ENCODE measurements around the gene FUT9.

The FUT9 gene

GRCh38 chr6:96015518-96016333 is at the start of gene FUT9:
Gene FUT9, plus strand, starts transcription at chr6:96015974. Its CDS starts 187,182 bp downstream, at chr6:96203156.
- no peak for DNase-seq (ENCODE audit: low read depth)

- DNase-seq (ENCODE audit: low read depth): no peak
Observed at GRCh38 chr6:95967594-95967993, 48.2 kb upstream of the FUT9 start.

GRCh38 chr6:95973976-95974375 is 41.8 kb upstream of the FUT9 start:
- no peak for DNase-seq (ENCODE audit: low read depth)

DNA sequence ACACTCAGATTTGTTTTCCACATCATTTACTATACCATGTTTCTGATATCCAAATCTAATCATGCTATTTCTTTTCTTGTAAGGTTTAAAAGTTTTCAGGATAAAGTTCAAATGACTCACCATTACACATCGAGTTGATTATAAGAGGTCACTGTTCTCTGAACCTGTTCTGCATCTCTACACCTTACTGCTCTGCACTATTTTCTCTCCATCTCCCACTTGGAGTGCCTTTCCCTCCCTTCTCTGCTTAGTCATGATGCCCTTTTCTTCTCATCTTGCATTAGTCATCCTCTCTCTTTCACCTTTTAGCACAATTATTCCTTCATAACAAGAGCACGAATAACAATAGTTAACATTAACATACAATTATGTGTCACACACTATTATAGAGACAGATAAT is 37.5 kb upstream of the FUT9 start:
- no peak for DNase-seq (ENCODE audit: low read depth)

DNA sequence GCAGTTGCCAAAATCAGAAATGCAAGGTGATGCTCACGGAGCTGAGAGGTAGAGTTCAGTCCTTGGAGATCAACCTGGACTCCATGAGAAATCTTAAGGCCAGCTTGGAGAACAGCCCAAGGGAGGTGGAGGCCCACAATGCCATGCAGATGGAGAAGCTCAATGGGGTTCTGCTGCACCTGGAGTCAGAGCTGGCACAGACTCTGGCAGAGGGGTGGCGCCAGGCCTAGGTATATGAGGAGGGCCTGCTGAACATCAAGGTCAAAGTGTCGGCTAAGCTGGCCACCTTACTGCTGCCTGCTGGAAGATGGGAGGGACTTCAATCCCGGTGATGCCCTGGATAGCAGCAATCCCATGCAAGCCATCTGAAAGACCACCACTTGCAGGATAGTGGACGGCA is 23.9 kb upstream of the FUT9 start:
- DNase-seq (ENCODE audit: low read depth): no peak

DNA sequence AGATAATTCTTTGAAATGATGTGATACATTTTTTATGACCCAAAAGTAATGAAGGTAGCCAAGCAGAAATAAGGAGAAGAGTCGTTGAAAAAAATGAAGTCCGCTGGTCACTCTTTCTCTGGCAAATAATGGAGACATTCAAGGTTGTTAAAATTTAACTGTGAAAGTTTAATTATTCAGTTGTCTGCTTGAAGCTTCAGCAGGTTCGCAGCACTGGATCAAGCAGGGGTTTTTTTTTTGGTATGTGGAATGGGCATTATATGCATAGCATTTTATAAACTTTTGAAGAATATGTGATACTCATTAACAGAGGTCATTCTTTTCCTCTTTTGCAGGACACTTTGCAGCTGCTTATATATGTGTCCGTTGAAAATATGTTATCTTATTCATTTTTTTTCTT is 21.6 kb upstream of the FUT9 start:
- no peak for DNase-seq (ENCODE audit: low read depth)

GRCh38 chr6:95998133-95998532 is 17.6 kb upstream of the FUT9 start:
- no peak for DNase-seq (ENCODE audit: low read depth)

GRCh38 chr6:96001891-96002575 is 13.7 kb upstream of the FUT9 start:
- no peak for DNase-seq (ENCODE audit: low read depth)

DNA sequence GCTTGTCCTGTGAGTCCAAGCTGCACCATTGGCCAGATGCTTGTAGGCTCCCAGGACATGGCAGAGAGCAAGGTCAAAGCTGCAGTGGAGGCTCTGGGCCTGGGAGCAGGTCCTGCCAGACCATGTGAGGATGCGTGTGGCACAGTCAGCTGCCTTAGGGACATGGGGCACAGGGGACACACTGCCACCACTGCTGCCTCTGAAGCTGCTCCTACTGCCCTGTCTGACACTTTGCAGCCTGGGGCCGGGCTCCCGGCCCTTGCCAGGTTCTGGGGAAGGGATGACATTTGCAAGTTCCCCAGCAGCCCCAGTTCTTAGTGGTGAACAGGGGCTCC is 13.2 kb upstream of the FUT9 start:
- DNase-seq (ENCODE audit: low read depth): no peak

DNA sequence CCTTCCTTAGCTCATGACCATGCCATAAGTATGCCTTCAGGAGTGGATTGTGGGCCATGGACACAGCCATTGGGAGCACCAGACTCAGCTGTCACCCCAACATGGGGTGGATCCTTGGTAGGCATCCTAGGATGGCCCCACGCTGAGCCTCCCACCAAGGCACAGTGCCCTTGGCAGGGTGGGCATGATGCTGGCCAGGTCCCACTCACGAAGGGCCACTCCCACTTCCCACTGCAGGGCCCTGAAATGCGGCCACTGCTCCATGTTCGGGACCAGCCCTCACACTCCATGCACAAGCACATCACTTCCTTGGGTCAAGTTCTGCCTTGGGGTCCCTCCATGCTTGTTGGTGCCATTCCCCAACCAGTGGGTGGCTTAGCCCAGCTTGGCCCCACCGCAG is 12.9 kb upstream of the FUT9 start:
- DNase-seq (ENCODE audit: low read depth): no peak

DNA sequence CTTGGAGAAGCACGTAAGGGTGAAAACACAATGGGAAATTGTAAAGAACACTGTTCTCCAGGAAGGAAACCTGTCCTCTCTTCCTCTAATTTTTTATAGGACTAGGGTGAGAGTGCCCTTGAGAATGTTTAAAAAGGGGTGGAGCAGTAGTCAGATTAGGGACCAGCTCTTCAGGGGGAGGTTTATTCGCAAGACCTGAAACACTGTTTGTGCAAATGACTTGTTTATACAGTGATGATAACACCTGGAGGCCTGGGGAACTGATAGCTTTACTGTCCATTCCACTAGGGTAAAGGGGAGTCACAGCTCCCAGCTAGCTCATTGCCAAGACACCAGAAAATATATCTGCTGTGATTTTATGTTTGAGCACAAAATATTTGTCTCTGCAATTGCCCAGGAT is 8.1 kb upstream of the FUT9 start:
- no peak for DNase-seq (ENCODE audit: low read depth)

GRCh38 chr6:96013531-96013930 is 2.2 kb upstream of the FUT9 start:
- no peak for DNase-seq (ENCODE audit: low read depth)

DNA sequence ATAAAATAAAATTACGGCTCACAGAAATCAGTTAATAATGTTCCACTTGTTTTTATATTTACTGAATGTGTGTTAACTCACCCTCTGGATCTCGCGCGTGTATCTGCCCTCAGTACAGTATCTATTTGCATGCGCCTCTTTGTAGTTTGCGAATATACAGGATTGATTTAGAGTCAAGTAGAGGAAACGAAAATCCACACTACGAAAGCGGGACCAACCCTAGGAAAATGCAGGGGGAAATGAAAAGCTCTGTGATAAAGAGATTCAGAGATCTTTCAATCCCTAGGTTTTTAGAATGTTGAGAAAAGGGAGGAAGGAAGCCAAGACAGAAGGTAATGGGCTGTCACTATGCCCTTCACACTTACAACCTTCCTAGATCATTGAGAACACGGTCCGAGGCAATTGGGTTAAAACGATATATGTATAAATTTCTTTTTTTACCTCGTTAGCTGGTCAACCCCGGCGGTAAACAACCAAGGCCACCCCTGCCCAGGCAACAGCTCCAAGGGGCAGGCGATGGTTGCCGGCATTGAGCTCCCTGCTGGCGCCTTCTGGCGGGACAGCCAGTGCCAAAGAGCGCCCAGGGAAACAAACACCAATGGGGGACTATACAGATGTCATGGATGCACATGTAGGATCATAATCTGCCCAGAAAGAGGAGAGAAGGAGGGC is 792 bp upstream of the FUT9 start:
- no peak for DNase-seq (ENCODE audit: low read depth)

GRCh38 chr6:96016334-96017069 is 728 bp downstream of the FUT9 start:
- no peak for DNase-seq (ENCODE audit: low read depth)

DNA sequence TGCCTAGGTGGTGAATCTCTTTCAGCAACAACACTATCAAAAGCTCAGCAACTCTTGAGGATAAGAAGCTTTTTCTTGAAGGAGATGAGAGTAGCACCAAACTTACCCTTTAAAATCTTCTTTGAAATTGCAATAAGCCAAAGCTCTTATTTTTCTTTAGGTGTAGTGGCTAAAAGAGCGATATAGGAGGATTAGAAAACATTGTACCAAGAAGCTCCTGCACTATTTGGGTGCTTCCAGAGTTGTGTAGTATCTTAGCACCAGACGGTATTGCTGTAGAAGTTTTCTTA is 1.2 kb downstream of the FUT9 start:
- DNase-seq (ENCODE audit: low read depth): no peak

- DNase-seq (ENCODE audit: low read depth): no peak
Observed at GRCh38 chr6:96022225-96022624, 6.5 kb downstream of the FUT9 start.

DNA sequence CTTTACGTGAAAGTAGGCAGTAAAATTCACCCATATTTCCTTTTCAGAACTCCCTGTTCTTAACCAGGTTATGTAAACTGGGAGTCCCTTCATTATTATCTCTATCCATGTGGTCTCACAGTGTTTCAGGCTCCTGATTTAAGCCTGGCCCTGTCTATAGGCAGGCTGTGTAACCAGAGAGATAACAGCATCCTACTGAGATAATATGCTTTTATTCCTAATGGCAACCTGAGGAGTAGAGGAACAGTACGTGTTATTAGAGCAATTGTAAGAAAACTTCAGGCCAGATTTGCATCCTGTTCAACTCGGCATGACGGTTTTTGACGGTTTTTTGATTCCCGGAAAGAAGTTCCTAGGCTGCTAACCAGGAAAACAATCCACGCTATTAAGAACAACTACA is 16.9 kb downstream of the FUT9 start:
- DNase-seq (ENCODE audit: low read depth): no peak

DNA sequence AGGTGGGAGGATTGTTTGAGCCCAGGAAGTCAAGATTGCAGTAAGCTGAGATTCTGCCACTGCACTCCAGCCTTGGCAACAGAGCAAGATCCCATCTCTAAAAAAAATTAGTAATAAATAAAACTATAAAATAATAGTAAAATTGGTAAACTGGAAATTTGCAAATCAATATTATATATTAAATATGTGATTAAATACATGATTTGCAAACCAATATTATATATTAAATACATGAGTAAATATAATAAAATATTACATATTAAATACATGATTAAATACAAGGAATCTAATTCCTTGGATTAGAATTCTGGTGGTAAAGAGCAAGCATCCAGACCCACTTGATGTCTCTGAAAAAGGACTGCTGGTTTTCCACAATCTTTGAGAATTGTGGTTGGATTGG is 35.8 kb downstream of the FUT9 start:
- no peak for DNase-seq (ENCODE audit: low read depth)

GRCh38 chr6:96058082-96058481 is 42.3 kb downstream of the FUT9 start:
- no peak for DNase-seq (ENCODE audit: low read depth)

DNA sequence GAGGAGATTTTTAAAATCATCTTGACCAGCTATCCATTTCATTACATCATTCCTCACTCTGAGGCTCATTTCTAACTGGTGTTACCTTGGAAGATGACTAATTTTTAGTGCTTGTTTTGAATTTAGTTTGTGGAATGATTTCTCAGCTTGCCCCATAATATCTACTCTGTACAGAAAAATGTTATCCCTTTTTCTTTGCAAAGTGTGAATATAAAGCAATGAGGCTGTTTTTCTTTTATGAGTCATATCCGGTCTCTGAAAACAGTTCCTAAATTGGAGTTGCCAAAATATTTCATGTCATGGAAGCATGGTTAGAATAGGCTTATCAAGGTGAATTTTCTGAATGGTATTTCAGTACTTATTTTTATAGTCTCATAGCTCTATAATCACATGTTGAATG is 43.8 kb downstream of the FUT9 start:
- peak; percentile 18 for DNase-seq (ENCODE audit: low read depth)

DNA sequence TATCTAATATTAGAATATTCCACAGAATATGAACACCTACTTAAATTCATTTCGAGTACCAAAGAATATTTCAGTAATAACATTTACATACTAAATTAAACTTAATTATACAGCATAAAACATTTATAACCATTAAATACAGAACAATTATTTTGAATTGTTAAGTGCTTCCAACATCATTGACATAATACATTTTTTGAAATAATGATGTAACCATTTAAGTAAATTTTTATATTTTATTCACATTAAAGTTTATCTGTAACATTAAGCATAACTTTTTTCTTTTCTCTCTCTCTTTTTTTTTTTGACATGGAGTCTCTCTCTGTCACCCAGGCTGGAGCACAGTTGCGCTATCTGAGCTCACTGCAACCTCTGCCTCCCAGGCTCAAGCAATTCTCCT is 44.5 kb downstream of the FUT9 start:
- no peak for DNase-seq (ENCODE audit: low read depth)

GRCh38 chr6:96065213-96065612 is 49.4 kb downstream of the FUT9 start:
- DNase-seq (ENCODE audit: low read depth): no peak

GRCh38 chr6:96066376-96066775 is 50.6 kb downstream of the FUT9 start:
- no peak for DNase-seq (ENCODE audit: low read depth)
